HG03469 (cell line): ENCODE data around the gene TBC1D5.

Source experiments
- ATAC-seq: cut with Tn5 transposase; IDR thresholded peaks from one replicate; pipeline ENCODE4 v1.9.1; 2021; ENCODE audit warnings: mild to moderate bottlenecking, moderate library complexity, moderate number of reproducible peaks; ENCODE audit not compliant: unreplicated experiment

TBC1D5 gene

DNA sequence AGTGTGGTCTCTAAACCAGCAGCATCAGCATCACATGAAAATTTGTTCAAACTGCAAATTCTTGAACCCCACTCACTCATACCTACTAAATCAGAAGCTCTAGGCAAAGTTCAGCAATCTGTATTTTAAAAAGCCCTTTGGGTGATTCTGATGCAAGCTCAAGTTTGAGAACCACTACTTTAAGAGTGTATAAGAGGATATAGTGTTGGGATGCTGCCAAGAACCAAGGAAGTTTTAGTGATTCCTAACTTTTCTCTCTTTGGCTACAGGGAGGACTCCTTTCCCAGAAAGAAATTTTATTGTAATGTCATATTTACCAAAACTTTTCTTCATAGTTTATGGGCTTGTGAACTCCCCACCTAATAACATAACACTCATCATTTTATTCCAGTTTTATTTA lies 422.2 kb downstream of the TBC1D5 start:
- no peak for ATAC-seq

DNA sequence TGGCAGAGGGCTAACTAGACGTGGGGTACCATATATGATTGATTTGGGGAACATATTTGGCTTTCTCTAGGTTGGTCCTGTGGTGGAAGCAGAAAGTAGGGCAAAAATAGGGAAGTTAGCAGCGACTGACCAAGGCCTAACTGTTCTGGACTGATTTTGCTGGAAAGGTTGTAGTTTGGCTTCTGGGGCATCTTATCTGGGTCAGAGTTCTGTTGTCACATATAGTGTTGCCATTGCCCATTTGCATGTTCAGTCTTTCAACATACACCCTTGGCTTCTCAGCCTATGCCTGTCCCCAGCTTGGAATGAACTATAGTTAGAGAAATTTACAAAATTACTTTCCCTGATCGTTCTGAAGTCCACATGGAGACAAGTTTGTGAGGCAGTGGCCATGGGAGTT lies 426.5 kb downstream of the TBC1D5 start:
- ATAC-seq: no peak

DNA sequence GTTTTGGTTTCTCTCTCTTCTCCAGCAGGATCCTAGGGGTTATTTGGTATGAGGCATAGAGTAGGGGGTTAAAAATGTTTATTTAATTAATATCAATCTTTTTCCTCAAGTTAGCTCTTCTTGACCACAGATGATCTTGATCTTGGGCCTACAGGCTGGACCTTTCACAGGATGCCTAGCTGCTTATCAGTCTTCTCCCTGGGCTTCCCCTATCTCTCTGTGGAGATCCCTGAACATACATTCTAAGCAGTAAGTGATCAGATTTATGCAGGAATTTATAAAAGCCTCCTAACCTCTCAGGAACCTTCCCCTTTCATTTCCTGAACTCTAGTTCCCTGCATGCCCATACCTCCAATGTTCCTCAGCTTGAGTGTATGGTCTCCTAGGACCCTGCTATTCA lies 428.3 kb downstream of the TBC1D5 start:
- no peak for ATAC-seq

DNA sequence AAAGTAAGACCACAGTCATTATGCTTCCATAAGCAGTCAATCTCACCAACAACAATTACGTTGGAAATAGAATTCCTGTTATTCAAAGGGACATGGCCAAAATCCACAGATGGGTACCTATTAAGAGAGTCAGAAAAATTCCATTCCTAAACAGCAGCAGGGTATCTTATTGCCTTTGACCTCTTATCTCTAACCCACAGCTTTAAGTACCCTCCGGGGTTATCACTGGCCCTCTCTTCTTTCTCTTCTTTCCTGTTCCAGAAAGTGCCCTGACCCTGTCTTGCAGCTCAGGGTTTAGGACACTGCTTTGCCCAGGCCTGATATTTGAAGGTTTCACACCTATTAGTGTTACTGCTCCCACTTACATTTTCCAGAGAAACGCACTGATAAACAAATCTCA lies 428.7 kb downstream of the TBC1D5 start:
- ATAC-seq: no peak

GRCh38 chr3:17310983-17311382 lies 431.4 kb downstream of the TBC1D5 start:
- ATAC-seq: no peak

- no peak for ATAC-seq
Observed at GRCh38 chr3:17307887-17308286, 434.5 kb downstream of the TBC1D5 start.

GRCh38 chr3:17307482-17307881 lies 434.9 kb downstream of the TBC1D5 start:
- ATAC-seq: no peak

DNA sequence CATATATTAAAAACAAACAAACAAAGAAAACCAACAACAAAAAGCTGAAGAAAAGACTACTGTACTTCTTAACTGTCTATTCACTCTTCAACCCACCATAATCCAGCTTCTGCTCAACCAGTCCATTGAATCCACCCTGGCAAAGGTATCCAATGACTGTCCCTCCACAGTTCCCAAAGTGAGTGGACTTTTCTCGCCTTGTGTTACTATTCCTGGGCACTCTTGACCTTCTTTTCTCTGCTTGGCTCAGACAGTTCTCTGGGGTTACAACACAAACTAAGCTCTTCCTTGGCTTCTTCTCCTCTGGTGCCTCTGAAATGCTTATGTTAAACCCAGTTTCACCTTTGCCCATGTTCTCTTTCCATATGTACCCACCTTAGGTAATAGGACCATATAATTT lies 437.5 kb downstream of the TBC1D5 start:
- ATAC-seq: no peak

GRCh38 chr3:17302774-17303173 lies 439.7 kb downstream of the TBC1D5 start:
- ATAC-seq: no peak

- no peak for ATAC-seq
Observed at GRCh38 chr3:17302170-17302569, 440.3 kb downstream of the TBC1D5 start.

DNA sequence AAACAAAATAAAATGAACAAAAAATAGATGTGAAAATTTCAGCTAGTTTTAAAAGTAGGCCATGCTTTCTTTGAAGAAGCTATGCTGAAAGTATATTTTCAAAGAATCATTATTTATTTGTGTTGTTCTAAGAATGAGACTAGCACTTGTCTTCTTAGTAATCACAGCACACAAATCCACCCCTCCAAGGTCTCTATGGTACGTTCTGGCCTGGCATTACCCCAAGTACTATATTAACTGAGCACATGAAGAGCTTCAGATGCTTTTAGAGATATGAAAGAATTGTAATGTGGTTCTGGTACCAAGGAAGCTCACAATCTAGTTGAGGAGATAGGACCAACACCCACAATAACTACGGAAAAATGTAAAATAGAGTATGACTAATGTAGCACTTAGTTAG lies 441.2 kb downstream of the TBC1D5 start:
- no peak for ATAC-seq

DNA sequence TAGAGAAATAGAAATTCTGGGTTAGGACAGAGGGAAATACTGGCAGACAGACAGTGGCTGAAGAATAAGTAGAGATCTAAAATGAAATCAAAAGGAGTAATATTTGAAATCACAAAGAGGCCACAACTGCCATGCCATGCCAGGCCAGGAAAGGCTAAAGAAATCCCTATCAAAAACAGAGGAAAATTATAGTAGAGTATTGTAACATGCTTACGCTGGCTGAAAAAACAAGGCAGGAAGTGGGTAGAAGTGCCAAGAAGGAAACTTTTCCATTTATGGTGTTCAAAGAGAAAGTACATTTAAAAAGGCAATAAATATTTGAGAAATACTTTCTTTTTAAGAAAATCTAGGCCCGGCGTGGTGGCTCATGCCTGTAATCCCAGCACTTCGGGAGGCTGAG lies 442.0 kb downstream of the TBC1D5 start:
- ATAC-seq: no peak

DNA sequence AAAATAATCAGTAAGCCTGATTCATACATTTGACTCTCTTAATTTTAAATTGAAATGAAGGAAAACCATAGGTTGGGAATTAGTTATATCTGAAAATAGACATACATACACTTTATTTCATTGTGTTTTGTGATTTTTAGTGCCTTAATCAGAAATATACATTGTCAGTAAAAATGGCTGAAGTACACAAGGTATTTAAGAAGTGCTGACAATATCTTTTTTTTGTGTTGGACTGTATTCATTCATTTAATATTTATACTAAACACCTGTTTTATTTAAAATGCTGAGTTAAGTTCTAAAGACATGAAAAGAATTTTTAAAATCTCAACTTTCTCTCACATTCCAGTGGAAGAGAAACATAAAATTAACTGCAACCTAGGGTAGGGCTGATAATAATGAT lies 444.4 kb downstream of the TBC1D5 start:
- no peak for ATAC-seq

- no peak for ATAC-seq
Observed at GRCh38 chr3:17292556-17292955, 449.9 kb downstream of the TBC1D5 start.

- no peak for ATAC-seq
Observed at GRCh38 chr3:17290894-17291293, 451.5 kb downstream of the TBC1D5 start.

GRCh38 chr3:17288839-17289399 lies 453.5 kb downstream of the TBC1D5 start:
- no peak for ATAC-seq

- no peak for ATAC-seq
Observed at GRCh38 chr3:17287006-17287689, 455.3 kb downstream of the TBC1D5 start.

- no peak for ATAC-seq
Observed at GRCh38 chr3:17278006-17278405, 464.4 kb downstream of the TBC1D5 start.

- no peak for ATAC-seq
Observed at GRCh38 chr3:17266846-17267245, 475.6 kb downstream of the TBC1D5 start.

- ATAC-seq: no peak
Observed at GRCh38 chr3:17261627-17262369, 480.6 kb downstream of the TBC1D5 start.

DNA sequence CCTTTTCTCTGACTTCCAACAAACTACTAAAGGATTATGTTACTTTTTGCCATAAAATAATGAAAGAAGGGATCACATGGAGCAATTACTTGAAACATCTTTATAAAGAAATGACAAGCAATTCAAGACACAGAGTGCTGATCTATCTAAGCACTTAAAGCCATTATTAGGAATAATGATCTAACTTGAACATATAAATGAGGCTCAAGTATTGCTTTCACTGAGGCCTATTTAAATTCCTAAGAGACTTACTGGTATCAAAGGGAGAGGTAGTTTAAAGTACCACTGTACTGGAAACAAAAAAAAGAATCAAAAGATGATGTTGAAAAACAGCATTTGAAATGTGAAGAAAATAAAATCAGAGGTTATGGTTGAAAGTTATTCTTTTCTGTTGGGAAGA lies 482.2 kb downstream of the TBC1D5 start:
- ATAC-seq: no peak

DNA sequence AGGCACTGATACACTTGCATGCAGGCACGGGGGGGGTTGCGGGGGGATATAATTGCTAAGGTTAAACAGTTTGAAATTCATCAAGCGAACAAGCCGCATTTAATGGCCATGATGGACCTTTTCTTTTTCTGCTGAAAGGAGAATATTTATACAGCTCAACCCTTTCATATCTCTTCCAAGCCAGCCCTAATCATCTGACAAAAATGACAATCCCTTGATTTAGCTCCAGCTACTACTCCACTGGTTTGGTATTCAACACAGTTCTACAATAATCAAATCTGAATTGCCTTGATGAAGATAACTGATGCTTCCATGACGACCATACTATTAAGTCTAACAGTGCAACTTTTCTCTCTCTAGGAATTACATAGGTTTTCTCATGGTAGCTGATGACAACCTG lies 482.7 kb downstream of the TBC1D5 start:
- ATAC-seq: no peak
